PFSK-1 (cell line): Measurements from ENCODE around the gene ATG3.

ENCODE experiments used
- FOXP2 ChIP-seq: optimal IDR thresholded peaks from 2 replicates; pipeline ENCODE3; 2011; ENCODE audit warnings: borderline replicate concordance, control low read depth, inconsistent platforms; ENCODE audit not compliant: insufficient read depth; ENCODE audit errors: extremely low read length, extremely low read depth
- POLR2AphosphoS5 ChIP-seq: IDR thresholded peaks from 2 replicates; pipeline ENCODE4 v1.6.1; 2012; ENCODE audit warnings: low read depth, mild to moderate bottlenecking, control low read depth, low read length, moderate library complexity
- SIN3A ChIP-seq: IDR thresholded peaks from 2 replicates; pipeline ENCODE4 v1.6.1; 2012; ENCODE audit warnings: mild to moderate bottlenecking, low read length, moderate library complexity, borderline replicate concordance; ENCODE audit not compliant: insufficient read depth
- TAF1 ChIP-seq: IDR thresholded peaks from 2 replicates; pipeline ENCODE4 v1.6.1; 2012; ENCODE audit warnings: low read length, control low read depth, borderline replicate concordance; ENCODE audit not compliant: insufficient read depth
- TF ChIP-seq, protein P1 (sequence below), 2 experiments: IDR thresholded peaks; 2 replicates each; pipeline versions ENCODE4 v1.6.1 to v1.8.0; 2011 to 2012; ENCODE audit warnings: low read depth in 2 of 2, low read length in 2 of 2, control low read depth in 1 of 2, inconsistent platforms in 1 of 2, mild to moderate bottlenecking in 1 of 2, moderate library complexity in 1 of 2; ENCODE audit not compliant: insufficient read depth in 1 of 2

The ATG3 gene

GRCh38 chr3:112514527-112515128, 47.1 kb downstream of the ATG3 start:
- TF ChIP-seq SIN3A = no peak
- no peak for TF ChIP-seq FOXP2
- TF ChIP-seq TAF1 = no peak
- TF ChIP-seq, protein P1, sequence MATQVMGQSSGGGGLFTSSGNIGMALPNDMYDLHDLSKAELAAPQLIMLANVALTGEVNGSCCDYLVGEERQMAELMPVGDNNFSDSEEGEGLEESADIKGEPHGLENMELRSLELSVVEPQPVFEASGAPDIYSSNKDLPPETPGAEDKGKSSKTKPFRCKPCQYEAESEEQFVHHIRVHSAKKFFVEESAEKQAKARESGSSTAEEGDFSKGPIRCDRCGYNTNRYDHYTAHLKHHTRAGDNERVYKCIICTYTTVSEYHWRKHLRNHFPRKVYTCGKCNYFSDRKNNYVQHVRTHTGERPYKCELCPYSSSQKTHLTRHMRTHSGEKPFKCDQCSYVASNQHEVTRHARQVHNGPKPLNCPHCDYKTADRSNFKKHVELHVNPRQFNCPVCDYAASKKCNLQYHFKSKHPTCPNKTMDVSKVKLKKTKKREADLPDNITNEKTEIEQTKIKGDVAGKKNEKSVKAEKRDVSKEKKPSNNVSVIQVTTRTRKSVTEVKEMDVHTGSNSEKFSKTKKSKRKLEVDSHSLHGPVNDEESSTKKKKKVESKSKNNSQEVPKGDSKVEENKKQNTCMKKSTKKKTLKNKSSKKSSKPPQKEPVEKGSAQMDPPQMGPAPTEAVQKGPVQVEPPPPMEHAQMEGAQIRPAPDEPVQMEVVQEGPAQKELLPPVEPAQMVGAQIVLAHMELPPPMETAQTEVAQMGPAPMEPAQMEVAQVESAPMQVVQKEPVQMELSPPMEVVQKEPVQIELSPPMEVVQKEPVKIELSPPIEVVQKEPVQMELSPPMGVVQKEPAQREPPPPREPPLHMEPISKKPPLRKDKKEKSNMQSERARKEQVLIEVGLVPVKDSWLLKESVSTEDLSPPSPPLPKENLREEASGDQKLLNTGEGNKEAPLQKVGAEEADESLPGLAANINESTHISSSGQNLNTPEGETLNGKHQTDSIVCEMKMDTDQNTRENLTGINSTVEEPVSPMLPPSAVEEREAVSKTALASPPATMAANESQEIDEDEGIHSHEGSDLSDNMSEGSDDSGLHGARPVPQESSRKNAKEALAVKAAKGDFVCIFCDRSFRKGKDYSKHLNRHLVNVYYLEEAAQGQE (IDR thresholded peaks at IDR 0.05; ENCODE audit: insufficient read depth in 1 of 2, low read depth in 2 of 2, low read length in 2 of 2) = no peak
- no peak for TF ChIP-seq POLR2AphosphoS5

GRCh38 chr3:112512320-112512719, 49.4 kb downstream of the ATG3 start:
- TF ChIP-seq, protein P1 (IDR thresholded peaks at IDR 0.05; ENCODE audit: insufficient read depth in 1 of 2, low read depth in 2 of 2, low read length in 2 of 2) = no peak
- TF ChIP-seq POLR2AphosphoS5 (no peak), TAF1 (no peak), SIN3A (no peak), FOXP2 (no peak)

GRCh38 chr3:112508860-112509259, 52.9 kb downstream of the ATG3 start:
- TF ChIP-seq FOXP2 = no peak
- no peak for TF ChIP-seq TAF1
- TF ChIP-seq SIN3A = no peak
- no peak for TF ChIP-seq POLR2AphosphoS5
- TF ChIP-seq, protein P1 (IDR thresholded peaks at IDR 0.05; ENCODE audit: insufficient read depth in 1 of 2, low read depth in 2 of 2, low read length in 2 of 2) = no peak

GRCh38 chr3:112508261-112508660, 53.5 kb downstream of the ATG3 start:
- TF ChIP-seq SIN3A (no peak), FOXP2 (no peak), POLR2AphosphoS5 (no peak), TAF1 (no peak)
- TF ChIP-seq, protein P1 (IDR thresholded peaks at IDR 0.05; ENCODE audit: insufficient read depth in 1 of 2, low read depth in 2 of 2, low read length in 2 of 2) = no peak

- TF ChIP-seq POLR2AphosphoS5 (no peak), FOXP2 (no peak), SIN3A (no peak), TAF1 (no peak)
- TF ChIP-seq, protein P1 (IDR thresholded peaks at IDR 0.05; ENCODE audit: insufficient read depth in 1 of 2, low read depth in 2 of 2, low read length in 2 of 2) = no peak
Measured at GRCh38 chr3:112505907-112506306, 55.9 kb downstream of the ATG3 start.
